ENCODE measurements around the gene USP20. TPM values are rescaled to one million over a fixed set of nuclear protein-coding genes. Genes with fewer than 3 reads are reported as not detected.

The USP20 gene
- total and polyA plus RNA-seq, 4 donors = 15.7 to 24.1 (median 21.4) TPM

- no peaks in the 10 kb centered on the region for H3K27me3 ChIP-seq (ENCODE audit: control insufficient read depth in 3 of 3, insufficient read depth in 3 of 3, low read length in 2 of 3)
- ATAC-seq (ENCODE audit: insufficient read depth, low FRiP score) (no peak), DNase-seq (no peak)
- peaks cover 10 to 38% (median 21%) of the 10 kb centered on the region in 4 donors for H3K36me3 ChIP-seq (ENCODE audit: control insufficient read depth in 4 of 4, insufficient read depth in 4 of 4, low read length in 4 of 4)
- H3K9me3 ChIP-seq (ENCODE audit: control insufficient read depth in 4 of 4, insufficient read depth in 3 of 4, low read length in 3 of 4) = no peaks in the 10 kb centered on the region
- H3K27ac ChIP-seq (ENCODE audit: low read depth in 1 of 2, low read length in 1 of 2) = no peak overlapping the region
- no peak for TF ChIP-seq CTCF (IDR thresholded peaks at IDR 0.05; ENCODE audit: control extremely low read depth, extremely low read depth)
- no peak overlapping the region for H3K4me3 ChIP-seq
- no peak overlapping the region for H3K9ac ChIP-seq (ENCODE audit: insufficient read depth in 1 of 2, low read length in 2 of 2)
- H3K4me1 ChIP-seq (ENCODE audit: control insufficient read depth in 5 of 5, insufficient read depth in 5 of 5, low read length in 5 of 5) = no peaks in the 10 kb centered on the region
- 61 to 85% methylated on average over 5 of the region's 5 CpGs for WGBS, 2 donors
These were observed 17.3 kb downstream of the USP20 start for GRCh38 chr9:129852579-129852978.

GRCh38 chr9:129853614-129854013, 18.4 kb downstream of the USP20 start:
- Histone ChIP-seq H3K9ac (ENCODE audit: insufficient read depth in 1 of 2, low read length in 2 of 2) (no peak overlapping the region), H3K9me3 (ENCODE audit: control insufficient read depth in 4 of 4, insufficient read depth in 3 of 4, low read length in 3 of 4) (no peaks in the 10 kb centered on the region), H3K27me3 (ENCODE audit: control insufficient read depth in 3 of 3, insufficient read depth in 3 of 3, low read length in 2 of 3) (no peaks in the 10 kb centered on the region), H3K4me1 (ENCODE audit: control insufficient read depth in 5 of 5, insufficient read depth in 5 of 5, low read length in 5 of 5) (no peaks in the 10 kb centered on the region), H3K36me3 (ENCODE audit: control insufficient read depth in 4 of 4, insufficient read depth in 4 of 4, low read length in 4 of 4) (peaks cover 12 to 48% (median 30%) of the 10 kb centered on the region in 4 donors), H3K27ac (ENCODE audit: low read depth in 1 of 2, low read length in 1 of 2) (no peak overlapping the region), H3K4me3 (no peak overlapping the region)
- TF ChIP-seq CTCF (IDR thresholded peaks at IDR 0.05; ENCODE audit: control extremely low read depth, extremely low read depth) = no peak
- no peak for DNase-seq
- no peak for ATAC-seq (ENCODE audit: insufficient read depth, low FRiP score)
- 49 to 91% methylated on average over 3 of the region's 3 CpGs for WGBS, 2 donors

GRCh38 chr9:129854588-129855110, 19.4 kb downstream of the USP20 start:
- 87 to 95% methylated on average over 4 of the region's 4 CpGs for WGBS, 2 donors
- no peak overlapping the region for H3K4me3 ChIP-seq
- TF ChIP-seq CTCF (IDR thresholded peaks at IDR 0.05; ENCODE audit: control extremely low read depth, extremely low read depth) = no peak
- H3K9me3 ChIP-seq (ENCODE audit: control insufficient read depth in 4 of 4, insufficient read depth in 3 of 4, low read length in 3 of 4) = no peaks in the 10 kb centered on the region
- no peaks in the 10 kb centered on the region for H3K27me3 ChIP-seq (ENCODE audit: control insufficient read depth in 3 of 3, insufficient read depth in 3 of 3, low read length in 2 of 3)
- no peaks in the 10 kb centered on the region for H3K4me1 ChIP-seq (ENCODE audit: control insufficient read depth in 5 of 5, insufficient read depth in 5 of 5, low read length in 5 of 5)
- H3K9ac ChIP-seq (ENCODE audit: insufficient read depth in 1 of 2, low read length in 2 of 2) = no peak overlapping the region
- ATAC-seq (ENCODE audit: insufficient read depth, low FRiP score) (no peak), DNase-seq (no peak)
- no peak overlapping the region for H3K27ac ChIP-seq (ENCODE audit: low read depth in 1 of 2, low read length in 1 of 2)
- peaks cover 12 to 49% (median 34%) of the 10 kb centered on the region in 4 donors for H3K36me3 ChIP-seq (ENCODE audit: control insufficient read depth in 4 of 4, insufficient read depth in 4 of 4, low read length in 4 of 4)

GRCh38 chr9:129857207-129857606, 21.9 kb downstream of the USP20 start:
- H3K27me3 ChIP-seq (ENCODE audit: control insufficient read depth in 3 of 3, insufficient read depth in 3 of 3, low read length in 2 of 3) = no peaks in the 10 kb centered on the region
- ATAC-seq (ENCODE audit: insufficient read depth, low FRiP score) (no peak), DNase-seq (no peak)
- no peak overlapping the region for H3K9ac ChIP-seq (ENCODE audit: insufficient read depth in 1 of 2, low read length in 2 of 2)
- H3K4me3 ChIP-seq = no peak overlapping the region
- H3K4me1 ChIP-seq (ENCODE audit: control insufficient read depth in 5 of 5, insufficient read depth in 5 of 5, low read length in 5 of 5) = no peaks in the 10 kb centered on the region
- no peak for TF ChIP-seq CTCF (IDR thresholded peaks at IDR 0.05; ENCODE audit: control extremely low read depth, extremely low read depth)
- WGBS, 2 donors = 92 to 96% methylated on average over 7 of the region's 7 CpGs
- H3K27ac ChIP-seq (ENCODE audit: low read depth in 1 of 2, low read length in 1 of 2) = no peak overlapping the region
- peaks cover 19 to 55% (median 35%) of the 10 kb centered on the region in 4 donors for H3K36me3 ChIP-seq (ENCODE audit: control insufficient read depth in 4 of 4, insufficient read depth in 4 of 4, low read length in 4 of 4)
- no peaks in the 10 kb centered on the region for H3K9me3 ChIP-seq (ENCODE audit: control insufficient read depth in 4 of 4, insufficient read depth in 3 of 4, low read length in 3 of 4)

Measured in lung (tissue), 12 donors.